Measurements from ENCODE around the gene PRDX5.

Gene PRDX5

DNA sequence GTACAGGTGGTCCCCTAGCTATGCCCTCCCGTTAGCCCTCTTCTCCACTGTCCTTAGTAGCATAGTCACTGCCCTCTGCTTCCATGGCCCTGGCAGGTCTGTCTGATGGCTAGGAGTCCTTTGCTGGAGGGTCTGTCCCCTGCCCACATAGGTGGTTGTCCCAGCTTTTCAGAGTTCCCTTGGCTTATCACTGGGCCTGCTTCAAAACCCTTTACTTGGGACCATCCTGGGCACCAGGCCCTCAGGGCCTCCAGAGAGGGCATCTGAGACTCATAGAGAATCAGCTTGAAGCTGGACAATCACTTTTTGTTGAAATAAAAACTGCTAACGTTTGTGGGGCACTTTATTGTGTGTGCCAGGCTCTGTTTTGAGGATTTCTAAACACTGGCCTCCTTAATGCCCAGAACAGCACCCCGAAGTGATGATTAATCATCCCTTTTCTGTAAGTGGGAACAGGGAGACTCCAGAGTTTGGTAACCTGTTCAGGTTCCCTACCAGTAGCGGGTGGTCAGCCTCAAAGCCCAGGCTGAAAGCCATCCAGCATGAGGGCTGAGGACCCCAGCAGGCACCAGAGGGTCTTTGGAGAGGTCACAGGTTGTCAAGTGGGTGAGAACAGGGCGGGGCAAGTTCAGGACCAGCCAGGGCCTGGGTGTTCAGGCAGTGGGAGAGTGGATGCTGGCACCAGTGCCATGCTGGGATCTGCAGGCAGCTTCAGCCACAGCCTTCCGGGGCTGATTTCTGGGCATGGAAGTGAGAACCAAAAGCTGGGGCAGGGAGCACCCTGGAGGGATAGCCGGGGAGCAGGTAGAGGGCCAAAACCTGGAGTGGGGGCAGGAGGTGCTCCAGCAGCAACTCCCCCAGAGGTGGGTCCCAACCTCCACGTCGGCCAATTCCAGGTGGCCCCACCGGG is 27.3 kb upstream of the PRDX5 start:
- 48 to 54% methylated on average over 10 of the region's 10 CpGs for WGBS, 2 experiments
- Histone ChIP-seq H3K27me3 (ENCODE audit: control insufficient read depth, insufficient read depth, low read length, poor library complexity, severe bottlenecking) (peaks cover 67% of the 10 kb centered on the region), H3K4me1 (ENCODE audit: control insufficient read depth, insufficient read depth, low read length) (peaks cover 13% of the 10 kb centered on the region), H3K27ac (ENCODE audit: insufficient read depth, low read depth, low read length, poor library complexity, severe bottlenecking) (no peak overlapping the region), H3K36me3 (ENCODE audit: control insufficient read depth, insufficient read depth, low read length) (no peaks in the 10 kb centered on the region), H3K9me3 (ENCODE audit: control insufficient read depth, low read length) (no peaks in the 10 kb centered on the region), H3K4me3 (ENCODE audit: insufficient read depth, low read depth, low read length) (no peak overlapping the region)

DNA sequence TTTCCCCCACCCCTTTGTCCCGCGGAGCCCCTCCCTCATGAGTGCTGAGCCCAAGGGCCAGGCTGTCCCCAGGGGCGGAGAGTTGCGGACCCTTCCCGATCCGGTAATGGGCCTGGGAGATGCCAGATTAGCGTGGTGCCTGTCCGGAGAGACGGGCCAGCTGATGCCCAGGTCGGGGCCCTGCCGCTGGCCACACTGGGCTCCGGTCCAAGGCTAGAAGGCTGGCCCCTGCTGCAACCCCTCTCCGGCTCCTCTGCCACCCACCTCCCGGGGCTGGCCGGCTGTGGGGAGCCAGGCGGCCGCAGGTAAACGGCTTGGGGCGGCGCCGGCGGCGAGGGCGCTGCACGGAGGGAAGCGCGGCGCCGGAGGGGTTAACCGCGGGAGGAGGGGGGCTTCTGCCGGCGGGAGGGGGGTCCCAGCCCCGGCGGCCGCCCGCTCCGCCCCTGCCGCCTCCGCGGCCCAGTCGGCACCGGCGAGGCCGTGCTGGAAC is 26.6 kb upstream of the PRDX5 start, which contains the start of gene KCNK4:
Gene KCNK4 (plus strand): TSS at position 41 of the 490 bp plus-strand sequence. CDS start 1,717 bp downstream, outside the sequence.
- Histone ChIP-seq H3K4me1 (ENCODE audit: control insufficient read depth, insufficient read depth, low read length) (peaks cover 13% of the 10 kb centered on the region), H3K36me3 (ENCODE audit: control insufficient read depth, insufficient read depth, low read length) (no peaks in the 10 kb centered on the region), H3K4me3 (ENCODE audit: insufficient read depth, low read depth, low read length) (peak within 1 kb of the TSS; percentile 4), H3K9me3 (ENCODE audit: control insufficient read depth, low read length) (no peaks in the 10 kb centered on the region), H3K27ac (ENCODE audit: insufficient read depth, low read depth, low read length, poor library complexity, severe bottlenecking) (no peak within 1 kb of the TSS), H3K27me3 (ENCODE audit: control insufficient read depth, insufficient read depth, low read length, poor library complexity, severe bottlenecking) (peaks cover 74% of the 10 kb centered on the region)
- WGBS, 2 experiments: 3% methylated on average over 45 of the region's 45 CpGs

DNA sequence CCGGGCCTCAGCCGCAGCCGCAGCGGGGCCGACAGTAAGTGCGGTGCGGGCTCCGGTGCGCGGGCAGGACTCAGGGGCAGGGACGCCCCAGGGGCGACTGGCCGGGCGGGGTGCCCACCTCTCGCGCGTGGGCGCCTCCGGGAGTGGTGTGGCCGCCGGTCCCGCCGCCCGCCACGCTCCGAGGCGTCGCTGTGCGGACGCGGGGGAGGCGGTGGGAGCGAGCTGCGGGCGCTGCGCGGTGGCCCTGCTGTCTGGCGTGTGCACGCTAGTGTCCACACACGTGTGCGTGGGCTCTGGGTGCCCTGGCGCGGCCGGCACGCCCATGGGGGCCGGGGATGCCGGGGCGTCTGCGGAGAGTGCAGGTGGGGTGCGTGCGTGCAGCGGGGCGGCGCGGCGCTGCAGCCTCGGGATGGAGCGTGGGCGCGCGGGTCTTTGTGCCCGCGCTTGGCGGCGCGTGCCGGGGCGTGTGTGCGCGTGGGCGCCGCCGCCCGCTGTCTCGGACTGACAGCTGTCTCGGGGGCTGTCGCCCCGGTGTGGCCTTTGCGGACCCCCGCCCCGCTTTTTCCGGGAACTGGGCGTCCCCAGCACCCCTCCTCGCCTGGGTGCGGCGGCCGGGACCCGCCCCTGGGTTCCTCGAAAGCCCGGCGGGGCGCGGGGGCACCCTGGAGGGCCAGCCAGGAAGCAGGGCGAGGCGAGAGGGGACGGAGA is 26.0 kb upstream of the PRDX5 start:
- no peaks in the 10 kb centered on the region for H3K9me3 ChIP-seq (ENCODE audit: control insufficient read depth, low read length)
- H3K4me1 ChIP-seq (ENCODE audit: control insufficient read depth, insufficient read depth, low read length): peaks cover 13% of the 10 kb centered on the region
- no peaks in the 10 kb centered on the region for H3K36me3 ChIP-seq (ENCODE audit: control insufficient read depth, insufficient read depth, low read length)
- 2% methylated on average over 96 of the region's 96 CpGs for WGBS, 2 experiments
- peak overlapping the region; percentile 4 for H3K4me3 ChIP-seq (ENCODE audit: insufficient read depth, low read depth, low read length)
- H3K27me3 ChIP-seq (ENCODE audit: control insufficient read depth, insufficient read depth, low read length, poor library complexity, severe bottlenecking): peaks cover 80% of the 10 kb centered on the region
- no peak overlapping the region for H3K27ac ChIP-seq (ENCODE audit: insufficient read depth, low read depth, low read length, poor library complexity, severe bottlenecking)

DNA sequence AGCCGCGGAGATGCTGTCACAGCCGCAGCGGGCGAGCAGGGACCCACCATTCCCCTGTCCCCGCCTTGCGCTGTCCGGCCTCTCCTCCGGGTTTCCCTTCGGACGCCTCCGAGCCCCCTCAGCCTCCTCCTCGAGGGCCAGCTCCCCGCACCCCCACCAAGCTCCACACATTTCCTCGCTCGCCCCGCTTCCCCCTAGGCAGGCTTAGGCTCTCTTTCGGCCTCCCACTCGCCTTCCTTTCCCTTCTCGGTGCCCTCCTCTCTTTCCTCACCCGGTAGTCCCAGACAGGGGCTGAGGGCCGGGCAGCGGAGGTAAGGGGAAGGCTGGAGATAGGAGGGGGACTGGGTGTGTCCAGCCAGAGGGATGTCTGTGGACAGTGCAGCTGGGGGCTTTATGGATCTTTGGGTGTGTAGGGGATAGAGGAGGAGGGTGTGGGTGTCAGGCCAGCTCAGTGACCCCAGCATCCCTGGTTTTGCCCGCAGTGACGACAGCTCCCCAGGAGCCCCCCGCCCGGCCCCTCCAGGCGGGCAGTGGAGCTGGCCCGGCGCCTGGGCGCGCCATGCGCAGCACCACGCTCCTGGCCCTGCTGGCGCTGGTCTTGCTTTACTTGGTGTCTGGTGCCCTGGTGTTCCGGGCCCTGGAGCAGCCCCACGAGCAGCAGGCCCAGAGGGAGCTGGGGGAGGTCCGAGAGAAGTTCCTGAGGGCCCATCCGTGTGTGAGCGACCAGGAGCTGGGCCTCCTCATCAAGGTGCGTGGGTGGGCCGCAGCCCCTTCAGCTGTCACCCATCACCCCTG is 25.3 kb upstream of the PRDX5 start:
- WGBS, 2 experiments: 41% methylated on average over 42 of the region's 42 CpGs
- peaks cover 88% of the 10 kb centered on the region for H3K27me3 ChIP-seq (ENCODE audit: control insufficient read depth, insufficient read depth, low read length, poor library complexity, severe bottlenecking)
- peaks cover 13% of the 10 kb centered on the region for H3K4me1 ChIP-seq (ENCODE audit: control insufficient read depth, insufficient read depth, low read length)
- H3K36me3 ChIP-seq (ENCODE audit: control insufficient read depth, insufficient read depth, low read length): no peaks in the 10 kb centered on the region
- H3K9me3 ChIP-seq (ENCODE audit: control insufficient read depth, low read length): no peaks in the 10 kb centered on the region
- H3K4me3 ChIP-seq (ENCODE audit: insufficient read depth, low read depth, low read length): no peak overlapping the region
- no peak overlapping the region for H3K27ac ChIP-seq (ENCODE audit: insufficient read depth, low read depth, low read length, poor library complexity, severe bottlenecking)

DNA sequence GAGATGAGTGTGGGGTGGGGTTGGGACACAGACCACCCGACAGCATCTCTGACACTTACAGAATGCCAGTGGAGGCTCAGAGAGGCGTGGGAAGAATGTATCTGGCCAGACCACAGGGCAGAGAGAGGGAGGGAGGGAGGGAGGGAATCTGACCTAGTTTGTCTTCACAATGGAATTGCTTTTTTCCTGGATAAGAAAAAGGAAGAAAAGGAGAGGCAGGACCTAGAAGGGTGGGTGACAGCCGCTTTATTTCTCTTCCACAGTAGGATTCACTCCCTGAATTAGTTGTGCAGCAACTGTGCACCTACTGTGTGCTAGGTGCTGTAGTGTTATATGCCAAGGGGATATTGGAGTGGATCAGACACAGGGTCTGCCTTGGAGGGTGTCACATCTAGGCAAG is 23.1 kb upstream of the PRDX5 start:
- H3K27ac ChIP-seq (ENCODE audit: insufficient read depth, low read depth, low read length, poor library complexity, severe bottlenecking): no peak overlapping the region
- no peaks in the 10 kb centered on the region for H3K9me3 ChIP-seq (ENCODE audit: control insufficient read depth, low read length)
- WGBS, 2 experiments: 50 to 55% methylated on average over 3 of the region's 3 CpGs
- H3K4me3 ChIP-seq (ENCODE audit: insufficient read depth, low read depth, low read length): no peak overlapping the region
- H3K4me1 ChIP-seq (ENCODE audit: control insufficient read depth, insufficient read depth, low read length): peaks cover 19% of the 10 kb centered on the region
- H3K27me3 ChIP-seq (ENCODE audit: control insufficient read depth, insufficient read depth, low read length, poor library complexity, severe bottlenecking): peaks cover 100% of the 10 kb centered on the region
- no peaks in the 10 kb centered on the region for H3K36me3 ChIP-seq (ENCODE audit: control insufficient read depth, insufficient read depth, low read length)

DNA sequence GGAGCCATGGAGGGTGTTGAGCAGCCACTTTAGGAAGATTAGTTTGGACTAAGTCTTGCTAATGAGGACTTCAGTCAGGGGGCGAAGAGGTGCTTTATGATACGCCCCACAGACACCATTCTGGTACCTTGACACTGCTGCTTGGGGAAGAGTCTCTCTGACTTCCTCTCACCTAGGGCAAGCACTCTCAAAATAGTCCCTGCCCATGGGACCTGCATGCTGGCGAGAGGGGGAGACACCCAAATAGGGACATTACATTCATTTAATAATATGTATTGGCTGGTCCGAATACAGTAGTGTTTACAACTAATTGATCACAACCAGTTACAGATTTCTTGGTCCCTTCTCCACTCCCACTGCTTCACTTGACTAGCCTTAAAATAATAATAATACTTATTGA is 22.2 kb upstream of the PRDX5 start:
- 77 to 89% methylated on average over 2 to 3 of the region's 4 CpGs for WGBS, 2 experiments
- Histone ChIP-seq H3K27me3 (ENCODE audit: control insufficient read depth, insufficient read depth, low read length, poor library complexity, severe bottlenecking) (peaks cover 100% of the 10 kb centered on the region), H3K9me3 (ENCODE audit: control insufficient read depth, low read length) (no peaks in the 10 kb centered on the region), H3K4me1 (ENCODE audit: control insufficient read depth, insufficient read depth, low read length) (peaks cover 27% of the 10 kb centered on the region), H3K4me3 (ENCODE audit: insufficient read depth, low read depth, low read length) (no peak overlapping the region), H3K36me3 (ENCODE audit: control insufficient read depth, insufficient read depth, low read length) (no peaks in the 10 kb centered on the region), H3K27ac (ENCODE audit: insufficient read depth, low read depth, low read length, poor library complexity, severe bottlenecking) (no peak overlapping the region)

DNA sequence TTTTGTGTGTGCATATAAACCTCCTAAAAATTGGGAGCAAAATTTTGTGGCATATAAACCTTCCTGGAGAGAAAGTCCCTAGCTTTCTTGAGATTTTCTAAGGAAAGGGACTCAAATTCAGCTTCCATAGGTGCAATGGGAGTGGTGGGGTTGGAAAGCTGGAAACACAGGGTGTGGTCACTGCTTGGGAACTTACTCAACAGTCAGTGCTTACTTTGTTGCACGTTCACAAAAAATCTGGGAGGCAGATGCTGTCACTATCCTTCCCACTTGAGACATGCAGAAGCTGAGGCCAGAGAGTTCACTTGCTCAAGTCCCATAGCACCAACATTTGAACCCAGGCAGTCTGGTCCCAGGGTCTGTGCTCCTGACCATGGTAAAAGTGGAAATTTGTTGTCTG is 21.7 kb upstream of the PRDX5 start:
- Histone ChIP-seq H3K9me3 (ENCODE audit: control insufficient read depth, low read length) (no peaks in the 10 kb centered on the region), H3K27me3 (ENCODE audit: control insufficient read depth, insufficient read depth, low read length, poor library complexity, severe bottlenecking) (peaks cover 100% of the 10 kb centered on the region), H3K4me1 (ENCODE audit: control insufficient read depth, insufficient read depth, low read length) (peaks cover 26% of the 10 kb centered on the region), H3K27ac (ENCODE audit: insufficient read depth, low read depth, low read length, poor library complexity, severe bottlenecking) (no peak overlapping the region), H3K4me3 (ENCODE audit: insufficient read depth, low read depth, low read length) (no peak overlapping the region), H3K36me3 (ENCODE audit: control insufficient read depth, insufficient read depth, low read length) (no peaks in the 10 kb centered on the region)
- 46 to 58% methylated on average over 1 of the region's 1 CpG for WGBS, 2 experiments

DNA sequence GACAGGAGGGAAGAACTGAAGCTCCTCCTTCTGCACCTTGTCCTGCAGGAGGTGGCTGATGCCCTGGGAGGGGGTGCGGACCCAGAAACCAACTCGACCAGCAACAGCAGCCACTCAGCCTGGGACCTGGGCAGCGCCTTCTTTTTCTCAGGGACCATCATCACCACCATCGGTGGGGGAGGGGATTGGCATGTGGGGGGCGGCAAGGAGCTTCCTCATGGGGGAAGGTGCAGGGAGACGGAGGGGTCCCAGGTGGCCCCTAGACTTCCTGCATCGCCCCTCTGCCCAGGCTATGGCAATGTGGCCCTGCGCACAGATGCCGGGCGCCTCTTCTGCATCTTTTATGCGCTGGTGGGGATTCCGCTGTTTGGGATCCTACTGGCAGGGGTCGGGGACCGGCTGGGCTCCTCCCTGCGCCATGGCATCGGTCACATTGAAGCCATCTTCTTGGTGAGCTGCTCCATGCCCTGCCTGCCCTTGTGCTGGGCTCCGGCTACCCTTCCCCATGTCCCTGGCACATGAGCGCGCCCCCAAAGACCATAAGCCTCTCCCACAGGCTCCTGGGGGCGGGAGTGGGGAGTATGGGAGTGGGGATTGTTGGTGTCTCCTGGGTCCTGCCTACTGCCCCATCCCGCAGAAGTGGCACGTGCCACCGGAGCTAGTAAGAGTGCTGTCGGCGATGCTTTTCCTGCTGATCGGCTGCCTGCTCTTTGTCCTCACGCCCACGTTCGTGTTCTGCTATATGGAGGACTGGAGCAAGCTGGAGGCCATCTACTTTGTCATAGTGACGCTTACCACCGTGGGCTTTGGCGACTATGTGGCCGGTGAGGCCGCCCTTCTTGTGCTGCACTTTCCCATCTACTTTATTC is 20.9 kb upstream of the PRDX5 start:
- Histone ChIP-seq H3K27me3 (ENCODE audit: control insufficient read depth, insufficient read depth, low read length, poor library complexity, severe bottlenecking) (peaks cover 100% of the 10 kb centered on the region), H3K36me3 (ENCODE audit: control insufficient read depth, insufficient read depth, low read length) (no peaks in the 10 kb centered on the region), H3K4me3 (ENCODE audit: insufficient read depth, low read depth, low read length) (no peak overlapping the region), H3K27ac (ENCODE audit: insufficient read depth, low read depth, low read length, poor library complexity, severe bottlenecking) (no peak overlapping the region), H3K4me1 (ENCODE audit: control insufficient read depth, insufficient read depth, low read length) (peaks cover 21% of the 10 kb centered on the region), H3K9me3 (ENCODE audit: control insufficient read depth, low read length) (no peaks in the 10 kb centered on the region)
- WGBS, 2 experiments: 40 to 41% methylated on average over 34 of the region's 34 CpGs

DNA sequence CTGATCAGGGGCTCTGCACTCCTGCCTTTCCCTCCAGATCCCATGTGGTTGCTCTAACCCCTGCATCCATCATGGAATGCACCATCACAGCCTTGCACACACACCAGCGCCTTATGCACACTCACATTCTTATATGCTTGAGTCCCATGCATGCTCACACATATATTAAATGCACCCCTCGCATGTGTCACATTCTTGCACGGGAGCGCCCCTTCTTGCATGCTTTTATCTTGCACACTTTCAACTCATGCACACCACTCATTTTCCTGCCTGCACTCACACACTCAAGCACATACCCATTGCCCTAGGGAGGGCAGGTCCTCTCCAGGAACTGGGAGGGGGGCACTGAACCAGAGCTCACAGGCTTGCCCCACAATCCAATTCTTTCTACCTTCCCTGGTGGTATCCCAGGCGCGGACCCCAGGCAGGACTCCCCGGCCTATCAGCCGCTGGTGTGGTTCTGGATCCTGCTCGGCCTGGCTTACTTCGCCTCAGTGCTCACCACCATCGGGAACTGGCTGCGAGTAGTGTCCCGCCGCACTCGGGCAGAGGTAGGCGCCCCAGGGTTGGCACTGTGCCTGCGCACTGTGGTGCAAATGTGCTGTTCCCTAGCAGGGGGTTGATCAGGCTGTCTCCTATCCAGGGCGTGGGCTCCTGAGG is 20.1 kb upstream of the PRDX5 start:
- Histone ChIP-seq H3K4me1 (ENCODE audit: control insufficient read depth, insufficient read depth, low read length) (peaks cover 14% of the 10 kb centered on the region), H3K27me3 (ENCODE audit: control insufficient read depth, insufficient read depth, low read length, poor library complexity, severe bottlenecking) (peaks cover 95% of the 10 kb centered on the region), H3K36me3 (ENCODE audit: control insufficient read depth, insufficient read depth, low read length) (no peaks in the 10 kb centered on the region), H3K27ac (ENCODE audit: insufficient read depth, low read depth, low read length, poor library complexity, severe bottlenecking) (no peak overlapping the region), H3K4me3 (ENCODE audit: insufficient read depth, low read depth, low read length) (no peak overlapping the region), H3K9me3 (ENCODE audit: control insufficient read depth, low read length) (no peaks in the 10 kb centered on the region)
- 77 to 83% methylated on average over 18 of the region's 18 CpGs for WGBS, 2 experiments

All from ectodermal cell (in vitro differentiated cells).